CD4-positive, alpha-beta T cell (primary cell): ENCODE measurements around the gene MFSD12. TPM values are rescaled to one million over a fixed set of nuclear protein-coding genes. Genes with fewer than 3 reads are reported as not detected.

Experiments used
- ATAC-seq: fragments of 200-7000 bp; cut with Tn5 transposase; one replicate; pipeline ENCODE4 v1.10.0; 2022; ENCODE audit warnings: mild to moderate bottlenecking; ENCODE audit not compliant: poor library complexity
- CTCF ChIA-PET: fragments of 350-600 bp; sonication (Branson Sonifier 250); formaldehyde crosslinking; loops from one replicate; lab custom pipeline; 2021; ENCODE audit warnings: antibody characterized with exemption, inconsistent platforms; lab: Charles Lee
- POLR2A ChIA-PET: fragments of 350-600 bp; sonication (Branson Sonifier 250); formaldehyde crosslinking; loops from one replicate; lab custom pipeline; 2021; ENCODE audit warnings: antibody characterized with exemption, inconsistent platforms; lab: Charles Lee
- DNase-seq, 14 experiments: peaks; one replicate each; pipeline ENCODE4 v3.0.0-alpha.2; 2013 to 2020; ENCODE audit warnings: mixed read lengths in 2 of 14
- H3K27ac ChIP-seq, 2 donors: one replicate each; pipeline versions ENCODE4 v1.5.1 to v1.7.0; 2013; ENCODE audit warnings: low read length in 2 of 2, low read depth in 1 of 2, mild to moderate bottlenecking in 1 of 2
- H3K27me3 ChIP-seq, 2 experiments: 1 replicate in 1 of 2; 2 replicates in 1 of 2; pipeline versions ENCODE4 v1.6.1 to v1.7.0; 2013; ENCODE audit warnings: low read length in 2 of 2, control low read depth in 1 of 2, mild to moderate bottlenecking in 1 of 2, moderate library complexity in 1 of 2; ENCODE audit not compliant: insufficient read depth in 2 of 2, control insufficient read depth in 1 of 2
- H3K36me3 ChIP-seq: one replicate; pipeline ENCODE4 v1.6.1; 2013; ENCODE audit warnings: low read length, control low read depth; ENCODE audit not compliant: insufficient read depth
- H3K4me1 ChIP-seq: one replicate; pipeline ENCODE4 v1.6.1; 2013; ENCODE audit warnings: low read length, control low read depth; ENCODE audit not compliant: insufficient read depth
- H3K4me3 ChIP-seq: one replicate; pipeline ENCODE4 v1.5.1; 2013; ENCODE audit warnings: mild to moderate bottlenecking, low read length, moderate library complexity
- H3K9me3 ChIP-seq, 2 experiments: 1 replicate in 1 of 2; 2 replicates in 1 of 2; pipeline versions ENCODE4 v1.6.1 to v1.7.0; 2013; ENCODE audit warnings: low read length in 2 of 2, mild to moderate bottlenecking in 2 of 2, control low read depth in 1 of 2, moderate library complexity in 1 of 2; ENCODE audit not compliant: control insufficient read depth in 1 of 2, insufficient read depth in 1 of 2
- H3K27ac Mint-ChIP-seq: one replicate; pipeline ENCODE4 v1.8.0; 2020; ENCODE audit warnings: mixed read lengths
- H3K27me3 Mint-ChIP-seq: one replicate; pipeline ENCODE4 v1.8.0; 2021; ENCODE audit warnings: mixed read lengths
- H3K36me3 Mint-ChIP-seq: one replicate; pipeline ENCODE4 v1.8.0; 2021; ENCODE audit warnings: low read depth, mixed read lengths
- H3K4me1 Mint-ChIP-seq: one replicate; pipeline ENCODE4 v1.8.0; 2021; ENCODE audit warnings: low read depth, mixed read lengths
- H3K4me3 Mint-ChIP-seq: one replicate; pipeline ENCODE4 v1.8.0; 2020; ENCODE audit warnings: mild to moderate bottlenecking, mixed read lengths
- H3K9me3 Mint-ChIP-seq: one replicate; pipeline ENCODE4 v1.8.0; 2020; ENCODE audit warnings: mixed read lengths
- CTCF ChIP-seq: fragments of 200-600 bp; IDR thresholded peaks from one replicate; pipeline ENCODE4 v1.8.0; 2022; ENCODE audit warnings: antibody characterized with exemption, mild to moderate bottlenecking
- intact Hi-C, 2 experiments: fragments of 100-400 bp; cut with DNase I in 1 of 2; cut with micrococcal nuclease in 1 of 2; formaldehyde crosslinking; loops; one replicate each; pipeline versions ENCODE4 v1.15.1 to v1.9.0; 2023 to 2025; cut with DNase I, micrococcal nuclease
- total RNA-seq, 174 experiments: library from RNA in 2 of 174; stranded (reverse) in 2 of 174; gene quantifications; one replicate each; pipeline ENCODE4 v1.2.3 and lab custom pipeline; 2021 to 2026

The MFSD12 gene
- total RNA-seq, 2 experiments from 2014 or later: 62.5 to 65.0 TPM

DNA sequence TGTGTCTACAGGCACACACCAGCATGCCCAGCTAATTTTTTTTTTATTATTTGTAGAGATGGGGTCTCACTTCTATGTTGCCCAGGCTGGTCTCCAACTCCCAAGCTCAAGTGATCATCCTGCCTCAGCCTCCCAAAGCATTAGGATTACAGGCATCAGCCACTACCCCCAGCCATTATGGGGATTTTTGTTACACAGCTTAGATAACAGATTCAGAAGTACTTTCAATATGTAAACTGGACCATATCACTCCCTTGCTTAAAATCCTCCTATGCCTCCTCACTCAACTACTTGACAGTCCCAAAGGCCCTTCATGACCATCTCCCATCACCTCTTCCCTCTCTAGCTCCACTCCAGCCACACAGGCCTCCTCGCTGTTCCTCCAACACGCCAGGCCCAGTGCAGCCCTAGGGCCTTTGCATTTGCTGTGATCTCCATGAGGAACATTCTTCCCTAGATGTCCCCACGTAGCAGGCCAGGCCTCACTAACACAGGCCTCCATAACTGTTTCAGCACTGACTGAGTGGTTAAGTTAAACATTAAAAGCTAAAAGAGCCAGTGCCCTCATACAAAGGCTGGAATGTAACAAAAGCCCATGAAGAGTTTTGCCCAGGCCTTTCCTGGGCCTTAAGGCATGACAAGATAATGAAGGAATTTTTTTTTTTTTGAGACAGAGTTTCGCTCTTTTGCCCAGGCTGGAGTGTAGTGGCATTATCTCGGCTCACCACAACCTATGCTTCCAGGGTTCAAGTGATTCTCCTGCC, 59.4 kb downstream of the MFSD12 start:
- Histone ChIP-seq H3K27me3 (no peaks in the 10 kb centered on the region), H3K4me3 (no peak overlapping the region), H3K27ac (no peak overlapping the region), H3K9me3 (no peaks in the 10 kb centered on the region), H3K36me3 (peaks cover 23% of the 10 kb centered on the region), H3K4me1 (peaks cover 43% of the 10 kb centered on the region)
- CTCF ChIA-PET: no interaction called here
- POLR2A ChIA-PET: no interaction called here
- no peaks in the 10 kb centered on the region for H3K27me3 Mint-ChIP-seq
- ATAC-seq: no peak
- peaks cover 28% of the 10 kb centered on the region for H3K4me1 Mint-ChIP-seq
- intact Hi-C loops: no loop called here
- H3K9me3 Mint-ChIP-seq: no peaks in the 10 kb centered on the region
- DNase-seq: no peak
- TF ChIP-seq CTCF: no peak
- peak overlapping the region; percentile 59 for H3K27ac Mint-ChIP-seq
- H3K36me3 Mint-ChIP-seq: peaks cover 37% of the 10 kb centered on the region
- peak overlapping the region; percentile 58 for H3K4me3 Mint-ChIP-seq

- intact Hi-C loops: no loop called here
- POLR2A ChIA-PET: no interaction called here
These were observed 60.8 kb downstream of the MFSD12 start for GRCh38 chr19:3496392-3497273.

More at GRCh38 chr19:3496392-3497273, 60.8 kb downstream of the MFSD12 start:
- H3K27me3 ChIP-seq: no peaks in the 10 kb centered on the region
- Mint-ChIP-seq H3K4me3 (peak overlapping the region; percentile 51), H3K36me3 (peaks cover 41% of the 10 kb centered on the region), H3K4me1 (peaks cover 28% of the 10 kb centered on the region), H3K27ac (no peak overlapping the region), H3K27me3 (no peaks in the 10 kb centered on the region), H3K9me3 (no peaks in the 10 kb centered on the region)
- peaks cover 34% of the 10 kb centered on the region for H3K36me3 ChIP-seq
- TF ChIP-seq CTCF: no peak
- no peak overlapping the region for H3K4me3 ChIP-seq
- ATAC-seq: no peak
- no peaks in the 10 kb centered on the region for H3K9me3 ChIP-seq
- H3K4me1 ChIP-seq: peaks cover 43% of the 10 kb centered on the region
- CTCF ChIA-PET: no interaction called here
- H3K27ac ChIP-seq: no peak overlapping the region
- DNase-seq: peak in 1 of 14 experiments; percentile 26
